ENCODE results near the gene PCDH1. TPM values are rescaled to one million over a fixed set of nuclear protein-coding genes. Genes with fewer than 3 reads are reported as not detected.
A peak's percentile ranks its signal among the peaks of the same experiment; 100 is the strongest.

Gene PCDH1
- total RNA-seq, 4 donors from 2014 or later = 51.3 to 131 (median 67.9) TPM

- Histone ChIP-seq H3K27me3 (peaks cover 0 to 75% (median 12%) of the 10 kb centered on the region in 4 donors), H3K27ac (no peak overlapping the region), H3K9me3 (no peaks in the 10 kb centered on the region), H3K36me3 (no peaks in the 10 kb centered on the region), H3K4me1 (peaks cover 5 to 48% (median 9%) of the 10 kb centered on the region in 3 donors), H3K4me3 (no peak overlapping the region)
- intact Hi-C loops (cut with DNase I) = loop anchor here (10.0 kb wide), 2 partner anchors 69 to 71 kb away; partner anchors contain the start of gene PCDH12
- no peak for TF ChIP-seq POLR2A (IDR thresholded peaks at IDR 0.05)
- TF ChIP-seq CTCF (IDR thresholded peaks at IDR 0.05) = no peak
- DNase-seq = no peak
- WGBS, 2 donors = 22 to 29% methylated on average over 8 of the region's 8 CpGs
These were observed 5.7 kb upstream of the PCDH1 start for GRCh38 chr5:141883892-141884318.

- Histone ChIP-seq H3K27me3 (peaks cover 0 to 76% (median 12%) of the 10 kb centered on the region in 4 donors), H3K4me1 (peaks cover 10 to 53% (median 13%) of the 10 kb centered on the region in 3 donors), H3K36me3 (no peaks in the 10 kb centered on the region), H3K27ac (no peak overlapping the region), H3K4me3 (no peak overlapping the region), H3K9me3 (no peaks in the 10 kb centered on the region)
- TF ChIP-seq CTCF (IDR thresholded peaks at IDR 0.05) = no peak
- TF ChIP-seq POLR2A (IDR thresholded peaks at IDR 0.05) = no peak
- no CpG with 5 or more reads among the region's 35 CpGs for WGBS, 2 donors
- intact Hi-C loops (cut with DNase I) = loop anchor here (10.0 kb wide), 2 partner anchors 69 to 71 kb away; partner anchors contain the start of gene PCDH12
- no peak for DNase-seq
These were observed 5.1 kb upstream of the PCDH1 start for GRCh38 chr5:141883184-141883891.

- no peak for DNase-seq
- no peak for TF ChIP-seq CTCF (IDR thresholded peaks at IDR 0.05)
- TF ChIP-seq POLR2A (IDR thresholded peaks at IDR 0.05) = no peak
- intact Hi-C loops (cut with DNase I) = loop anchor here (10.0 kb wide), 2 partner anchors 68 to 72 kb away; partner anchors contain the start of gene PCDH12
- WGBS, 2 donors = 15 to 17% methylated on average over 9 to 11 of the region's 13 CpGs
- no peaks in the 10 kb centered on the region for H3K36me3 ChIP-seq
- H3K27me3 ChIP-seq = peaks cover 0 to 83% (median 12%) of the 10 kb centered on the region in 4 donors
- no peaks in the 10 kb centered on the region for H3K9me3 ChIP-seq
- peak overlapping the region in 2 of 4 donors; percentile 47 to 89 for H3K27ac ChIP-seq
- no peak overlapping the region for H3K4me3 ChIP-seq
- H3K4me1 ChIP-seq = peaks cover 15 to 58% (median 15%) of the 10 kb centered on the region in 3 donors
These were observed 4.5 kb upstream of the PCDH1 start for GRCh38 chr5:141882594-141883183.

GRCh38 chr5:141881886-141882285, 3.7 kb upstream of the PCDH1 start:
- H3K9me3 ChIP-seq = no peaks in the 10 kb centered on the region

More at GRCh38 chr5:141881886-141882285, 3.7 kb upstream of the PCDH1 start:
- H3K4me3 ChIP-seq = no peak overlapping the region
- intact Hi-C loops (cut with DNase I) = loop anchor here (10.0 kb wide), 2 partner anchors 67 to 73 kb away; partner anchors contain the start of gene PCDH12
- no peaks in the 10 kb centered on the region for H3K36me3 ChIP-seq
- no peak for DNase-seq
- peaks cover 0 to 88% (median 12%) of the 10 kb centered on the region in 4 donors for H3K27me3 ChIP-seq
- peaks cover 21 to 66% (median 22%) of the 10 kb centered on the region in 3 donors for H3K4me1 ChIP-seq
- peak overlapping the region in 3 of 4 donors; percentile 30 to 89 (median 47) for H3K27ac ChIP-seq
- WGBS, 2 donors = 20 to 25% methylated on average over 4 of the region's 4 CpGs
- TF ChIP-seq POLR2A (IDR thresholded peaks at IDR 0.05) (no peak), CTCF (IDR thresholded peaks at IDR 0.05) (no peak)
